Activated CD4-positive, alpha-beta T cell treated with anti-CD3 and anti-CD28 coated beads, Interleukin-10, Interleukin-2, amounts not matched to agents 100 ng/mL and 50 ng/mL, durations not matched to agents 16 hours and 8 hours (primary cell): ENCODE data around the gene GDNF.

Source experiments
- DNase-seq: peaks from one replicate; pipeline ENCODE4 v3.0.0-alpha.2; 2020

GDNF gene

GRCh38 chr5:37777432-37778130, 62.3 kb downstream of the GDNF start:
- DNase-seq = no peak

- no peak for DNase-seq
Measured at GRCh38 chr5:37776826-37777225, 63.0 kb downstream of the GDNF start.

DNA sequence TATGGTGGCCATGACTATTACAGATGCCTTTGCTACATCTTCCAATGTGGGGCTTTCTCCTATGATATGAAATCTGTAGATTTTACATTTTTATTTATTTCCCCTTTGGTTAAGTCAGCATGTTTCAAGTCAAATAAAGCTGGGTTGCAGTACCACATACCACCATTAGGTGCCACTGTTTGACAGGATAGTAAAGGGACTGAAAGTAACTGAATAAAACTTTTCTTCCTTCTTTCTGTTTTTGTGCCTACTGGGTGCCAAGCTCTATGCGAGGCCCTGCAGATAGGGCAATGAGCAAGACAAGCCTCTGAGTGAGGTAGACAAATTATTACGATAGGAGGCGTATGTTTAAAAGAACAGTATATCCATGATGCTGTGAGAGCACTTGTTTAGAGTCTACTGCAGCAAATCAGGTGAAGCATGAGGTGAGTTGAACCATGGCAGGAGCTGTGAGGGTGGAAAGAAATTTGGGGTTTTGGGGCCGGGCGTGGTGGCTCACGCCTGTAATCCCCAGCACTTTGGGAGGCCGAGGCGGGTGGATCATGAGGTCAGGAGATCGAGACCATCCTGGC, 64.8 kb downstream of the GDNF start:
- peak; percentile 39 for DNase-seq

GRCh38 chr5:37773809-37774208, 66.0 kb downstream of the GDNF start:
- no peak for DNase-seq

DNA sequence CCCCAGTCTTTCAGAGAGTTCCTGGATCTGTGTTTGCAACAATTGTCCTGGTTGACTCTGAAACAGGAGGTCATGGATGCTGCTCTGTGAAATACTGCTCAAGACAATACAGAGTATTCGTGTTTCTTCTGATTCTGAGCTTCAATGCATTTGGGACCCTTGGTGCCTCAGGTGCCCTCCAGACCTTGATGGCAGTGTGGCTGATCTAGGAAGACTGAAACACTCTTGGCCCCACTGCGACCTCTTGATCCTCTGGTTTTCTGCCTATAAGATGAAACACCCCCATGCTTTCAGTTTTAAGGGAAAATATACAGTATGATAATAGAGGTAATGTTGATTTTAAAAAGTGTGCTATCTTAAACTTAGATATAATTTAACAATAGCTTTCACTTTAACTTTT, 67.6 kb downstream of the GDNF start:
- DNase-seq = no peak

DNA sequence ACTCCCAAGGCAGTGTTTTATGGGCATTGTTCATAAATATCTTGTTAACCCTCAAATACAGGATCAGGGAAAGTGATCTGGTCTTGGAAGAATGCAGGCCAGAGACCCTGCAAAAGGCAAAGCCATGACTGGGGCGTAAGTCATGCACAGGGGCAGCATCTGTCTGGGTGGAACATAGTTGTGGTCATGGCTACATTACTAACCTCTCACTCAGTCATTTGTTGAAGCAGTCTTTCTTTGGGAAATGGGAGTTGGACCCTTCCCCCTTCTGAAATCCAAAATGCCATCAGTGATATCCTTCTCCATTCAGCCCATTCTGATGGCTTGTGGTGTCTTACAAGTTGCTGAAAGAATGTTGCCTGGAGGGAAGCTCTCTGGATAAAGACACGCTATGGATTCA, 68.1 kb downstream of the GDNF start:
- no peak for DNase-seq

- no peak for DNase-seq
Measured at GRCh38 chr5:37771203-37771611, 68.6 kb downstream of the GDNF start.

DNA sequence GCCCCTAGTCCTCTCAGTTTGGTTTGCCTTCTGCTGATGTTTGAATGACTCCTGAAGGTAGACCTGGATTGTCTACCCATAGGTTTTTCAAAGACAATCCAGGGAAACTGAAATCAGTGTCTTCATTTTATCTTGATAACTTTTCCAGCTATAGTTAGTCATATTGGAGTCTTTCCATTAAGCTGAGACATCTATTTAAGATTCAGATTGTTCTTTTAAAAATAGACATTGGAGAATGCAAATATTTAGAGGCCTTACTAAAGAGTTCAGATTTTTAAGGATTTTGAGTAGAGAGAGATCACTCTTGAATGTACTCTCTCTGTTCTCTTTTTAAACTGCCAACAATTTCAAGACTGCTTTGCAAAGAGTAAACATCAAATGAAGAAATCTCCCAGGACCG, 69.1 kb downstream of the GDNF start:
- no peak for DNase-seq

DNA sequence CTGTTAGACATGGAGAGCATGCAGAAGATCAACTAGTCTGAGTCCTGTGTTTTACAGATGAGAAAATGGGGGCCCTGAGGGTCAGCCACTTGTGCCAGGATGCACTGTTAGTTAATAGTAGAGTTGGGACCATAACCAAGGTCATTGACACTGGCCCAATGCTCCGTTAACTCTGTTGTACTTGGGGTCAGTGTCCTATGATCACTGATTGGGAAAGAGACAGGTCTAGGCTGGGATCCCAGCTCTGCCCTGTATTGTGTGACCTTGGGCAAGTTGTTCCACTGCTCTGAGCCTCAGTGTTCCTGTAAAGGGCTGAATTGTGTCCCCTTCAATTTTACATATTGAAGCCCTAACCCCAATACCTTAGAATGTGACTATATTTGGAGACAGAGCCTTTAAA, 70.0 kb downstream of the GDNF start:
- DNase-seq = no peak

- DNase-seq = no peak
Measured at GRCh38 chr5:37769108-37769507, 70.7 kb downstream of the GDNF start.

- no peak for DNase-seq
Measured at GRCh38 chr5:37768371-37768770, 71.5 kb downstream of the GDNF start.

- no peak for DNase-seq
Measured at GRCh38 chr5:37767961-37768360, 71.9 kb downstream of the GDNF start.

- DNase-seq = no peak
Measured at GRCh38 chr5:37767251-37767650, 72.6 kb downstream of the GDNF start.
